CD14-positive monocyte (primary cell): ENCODE measurements around the gene PAGR1. TPM values are rescaled to one million over a fixed set of nuclear protein-coding genes. Genes with fewer than 3 reads are reported as not detected.

Experiments
- DNase-seq, 3 donors: peaks; one replicate each; pipeline ENCODE4 v3.0.0-alpha.2; 2011 to 2022
- H2AFZ ChIP-seq: 2 replicates; pipeline ENCODE4 v1.6.0; 2012; ENCODE audit warnings: mild to moderate bottlenecking, low read depth, low read length, inconsistent platforms; ENCODE audit not compliant: insufficient read depth, poor library complexity, severe bottlenecking
- H3K27ac ChIP-seq, 2 donors: 1 replicate in 1 of 2; 2 replicates in 1 of 2; pipeline ENCODE4 v1.5.1; 2012 to 2013; ENCODE audit warnings: low read length in 2 of 2, control low read depth in 1 of 2, inconsistent platforms in 1 of 2, low read depth in 1 of 2, mild to moderate bottlenecking in 1 of 2
- H3K27me3 ChIP-seq, 2 donors: one replicate each; pipeline versions ENCODE4 v1.6.0 to v1.6.1; 2011 to 2013; ENCODE audit warnings: low read length in 2 of 2; ENCODE audit not compliant: control insufficient read depth in 2 of 2, insufficient read depth in 2 of 2
- H3K36me3 ChIP-seq, 2 donors: replicated peaks in 1 of 2; 1 replicate in 1 of 2; 2 replicates in 1 of 2; pipeline versions ENCODE4 v1.5.1 to v1.6.1; 2012 to 2013; ENCODE audit warnings: low read length in 2 of 2, control low read depth in 1 of 2, inconsistent platforms in 1 of 2, mild to moderate bottlenecking in 1 of 2; ENCODE audit not compliant: insufficient read depth in 2 of 2, control insufficient read depth in 1 of 2
- H3K4me1 ChIP-seq, 2 donors: 1 replicate in 1 of 2; 2 replicates in 1 of 2; pipeline versions ENCODE4 v1.5.1 to v1.6.1; 2012 to 2013; ENCODE audit warnings: low read length in 2 of 2, control low read depth in 1 of 2, inconsistent platforms in 1 of 2, mild to moderate bottlenecking in 1 of 2, moderate library complexity in 1 of 2; ENCODE audit not compliant: insufficient read depth in 2 of 2, control insufficient read depth in 1 of 2
- H3K4me2 ChIP-seq: replicated peaks from 2 replicates; pipeline ENCODE3; 2012; ENCODE audit warnings: low read length, moderate library complexity, mild to moderate bottlenecking; ENCODE audit not compliant: poor library complexity, severe bottlenecking; ENCODE audit errors: extremely low read depth
- H3K4me3 ChIP-seq, 3 experiments: fragments of 200-600 bp in 1 of 3; sonication (generic) in 1 of 3; replicated peaks in 1 of 3; 1 replicate in 2 of 3; 2 replicates in 1 of 3; pipeline ENCODE4 v1.5.1; 2011 to 2013; ENCODE audit warnings: low read length in 3 of 3, mild to moderate bottlenecking in 3 of 3, control low read depth in 2 of 3, low read depth in 2 of 3, inconsistent platforms in 1 of 3, moderate library complexity in 1 of 3
- H3K79me2 ChIP-seq: 2 replicates; pipeline ENCODE4 v1.6.0; 2012; ENCODE audit warnings: mild to moderate bottlenecking, control low read depth, inconsistent platforms, low read length, moderate library complexity; ENCODE audit not compliant: insufficient read depth
- H3K9ac ChIP-seq: 2 replicates; pipeline ENCODE4 v1.6.0; 2017; ENCODE audit warnings: low read length, mild to moderate bottlenecking; ENCODE audit not compliant: insufficient read depth, poor library complexity, severe bottlenecking
- H3K9me3 ChIP-seq, 2 donors: replicated peaks in 1 of 2; 1 replicate in 1 of 2; 2 replicates in 1 of 2; pipeline versions ENCODE4 v1.5.1 to v1.6.1; 2012 to 2013; ENCODE audit warnings: low read length in 2 of 2, control low read depth in 1 of 2; ENCODE audit not compliant: control insufficient read depth in 1 of 2, insufficient read depth in 1 of 2
- H4K20me1 ChIP-seq: 2 replicates; pipeline ENCODE4 v1.6.0; 2012; ENCODE audit warnings: mild to moderate bottlenecking, low read length, control low read depth, moderate library complexity; ENCODE audit not compliant: insufficient read depth
- H3K27ac Mint-ChIP-seq, 7 donors: one replicate each; pipeline ENCODE4 v1.8.0; 2020; ENCODE audit warnings: mild to moderate bottlenecking in 7 of 7, mixed read lengths in 7 of 7, moderate library complexity in 6 of 7, inconsistent platforms in 2 of 7
- H3K27me3 Mint-ChIP-seq, 3 donors: one replicate each; pipeline ENCODE4 v1.8.0; 2021 to 2022; ENCODE audit warnings: low read depth in 3 of 3, mild to moderate bottlenecking in 3 of 3, mixed read lengths in 3 of 3, moderate library complexity in 3 of 3, inconsistent platforms in 1 of 3
- H3K36me3 Mint-ChIP-seq, 2 donors: one replicate each; pipeline ENCODE4 v1.8.0; 2020; ENCODE audit warnings: mixed read lengths in 2 of 2, inconsistent platforms in 1 of 2, mild to moderate bottlenecking in 1 of 2
- H3K4me1 Mint-ChIP-seq: one replicate; pipeline ENCODE4 v1.8.0; 2020; ENCODE audit warnings: mild to moderate bottlenecking, mixed read lengths
- H3K4me3 Mint-ChIP-seq, 2 donors: one replicate each; pipeline ENCODE4 v1.8.0; 2020; ENCODE audit warnings: mild to moderate bottlenecking in 2 of 2, mixed read lengths in 2 of 2, moderate library complexity in 1 of 2
- H3K9me3 Mint-ChIP-seq, 7 donors: one replicate each; pipeline ENCODE4 v1.8.0; 2020 to 2022; ENCODE audit warnings: mixed read lengths in 7 of 7, mild to moderate bottlenecking in 6 of 7, moderate library complexity in 6 of 7, inconsistent platforms in 2 of 7
- WGBS: methylation state at CpG from one replicate; pipeline ENCODE4 v1.1.5; 2013; ENCODE audit warnings: missing lambda C conversion rate; ENCODE audit not compliant: insufficient coverage; 5-methylcytosine and 5-hydroxymethylcytosine counted together
- intact Hi-C, 2 donors: fragments of 100-400 bp; cut with micrococcal nuclease; formaldehyde crosslinking; loops; one replicate each; pipeline versions ENCODE4 v1.15.0 to v1.15.1; 2023
- polyA plus RNA-seq, 3 donors: library from polyadenylated mRNA; depleted of rRNA in 1 of 3; unstranded in 2 of 3; stranded (reverse) in 1 of 3; fragments of 300-500 nt in 2 of 3; fragments of >200 nt in 1 of 3; fragmentation: Illumina TruSeq in 2 of 3; gene quantifications; 1 replicate in 2 of 3; 2 replicates in 1 of 3; pipeline ENCODE4 v1.2.3, GENCODE V29; 2012 to 2021
- TF ChIP-seq, protein P1 (sequence below): fragments of 200-600 bp; IDR thresholded peaks from one replicate; pipeline ENCODE4 v1.8.0; 2022; ENCODE audit warnings: antibody characterized with exemption, mild to moderate bottlenecking

The PAGR1 gene
- polyA plus RNA-seq, 3 donors: 12.6 to 43.4 (median 36.3) TPM

DNA sequence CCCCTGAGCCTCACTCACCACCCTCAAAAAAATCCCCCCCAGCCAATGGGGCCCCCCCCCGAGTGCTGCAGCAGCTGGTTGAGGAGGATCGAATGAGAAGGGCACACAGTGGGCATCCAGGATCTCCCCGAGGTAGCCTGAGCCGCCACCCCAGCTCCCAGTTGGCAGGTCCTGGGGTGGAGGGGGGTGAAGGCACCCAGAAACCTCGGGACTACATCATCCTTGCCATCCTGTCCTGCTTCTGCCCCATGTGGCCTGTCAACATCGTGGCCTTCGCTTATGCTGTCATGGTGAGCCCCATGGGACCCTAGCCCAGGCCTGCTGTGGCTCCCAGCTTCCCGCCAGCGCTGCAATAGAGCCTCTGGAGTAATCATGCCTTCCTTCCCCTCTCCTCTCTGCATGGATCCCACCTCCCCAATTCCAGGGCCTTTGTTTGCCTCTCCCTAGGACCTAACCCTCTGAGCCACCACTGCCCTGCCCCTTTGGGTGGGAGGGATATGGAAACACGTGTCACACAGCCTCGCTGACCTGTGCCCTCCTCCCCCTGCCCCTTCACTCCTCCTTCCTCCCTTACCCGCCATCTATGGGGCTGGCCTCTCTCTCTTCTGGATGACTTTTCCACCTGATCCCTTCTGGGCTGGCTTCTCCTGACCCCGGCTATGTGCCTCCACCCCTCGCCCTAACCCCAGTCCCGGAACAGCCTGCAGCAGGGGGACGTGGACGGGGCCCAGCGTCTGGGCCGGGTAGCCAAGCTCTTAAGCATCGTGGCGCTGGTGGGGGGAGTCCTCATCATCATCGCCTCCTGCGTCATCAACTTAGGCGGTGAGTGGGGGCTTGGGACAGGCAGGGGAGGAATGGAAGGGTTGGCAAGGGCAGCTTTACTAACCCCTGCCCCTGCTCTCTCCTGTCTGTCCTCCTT is 2.0 kb upstream of the PAGR1 start:
- no peak for DNase-seq
- Mint-ChIP-seq H3K9me3 (peaks cover 0 to 8% (median 3%) of the 10 kb centered on the region in 7 donors), H3K4me3 (peak overlapping the region in 1 of 2 donors; percentile 95), H3K27me3 (peaks cover 21 to 32% (median 31%) of the 10 kb centered on the region in 3 donors), H3K4me1 (peaks cover 65% of the 10 kb centered on the region), H3K27ac (peak overlapping the region in 1 of 7 donors; percentile 66), H3K36me3 (peaks cover 27 to 32% of the 10 kb centered on the region in 2 donors)
- H3K9ac ChIP-seq: no peak overlapping the region
- intact Hi-C loops: loop anchor here in 1 of 2 donors (10.0 kb wide), 1 partner anchor 181 kb away; the partner anchor contains the start of genes HIRIP3 and INO80E
- H3K27ac ChIP-seq: no peak overlapping the region
- no peak overlapping the region for H2AFZ ChIP-seq
- TF ChIP-seq, protein P1, sequence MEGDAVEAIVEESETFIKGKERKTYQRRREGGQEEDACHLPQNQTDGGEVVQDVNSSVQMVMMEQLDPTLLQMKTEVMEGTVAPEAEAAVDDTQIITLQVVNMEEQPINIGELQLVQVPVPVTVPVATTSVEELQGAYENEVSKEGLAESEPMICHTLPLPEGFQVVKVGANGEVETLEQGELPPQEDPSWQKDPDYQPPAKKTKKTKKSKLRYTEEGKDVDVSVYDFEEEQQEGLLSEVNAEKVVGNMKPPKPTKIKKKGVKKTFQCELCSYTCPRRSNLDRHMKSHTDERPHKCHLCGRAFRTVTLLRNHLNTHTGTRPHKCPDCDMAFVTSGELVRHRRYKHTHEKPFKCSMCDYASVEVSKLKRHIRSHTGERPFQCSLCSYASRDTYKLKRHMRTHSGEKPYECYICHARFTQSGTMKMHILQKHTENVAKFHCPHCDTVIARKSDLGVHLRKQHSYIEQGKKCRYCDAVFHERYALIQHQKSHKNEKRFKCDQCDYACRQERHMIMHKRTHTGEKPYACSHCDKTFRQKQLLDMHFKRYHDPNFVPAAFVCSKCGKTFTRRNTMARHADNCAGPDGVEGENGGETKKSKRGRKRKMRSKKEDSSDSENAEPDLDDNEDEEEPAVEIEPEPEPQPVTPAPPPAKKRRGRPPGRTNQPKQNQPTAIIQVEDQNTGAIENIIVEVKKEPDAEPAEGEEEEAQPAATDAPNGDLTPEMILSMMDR: no peak
- no peak overlapping the region for H3K4me2 ChIP-seq
- H3K4me3 ChIP-seq: no peak overlapping the region
- H3K9me3 ChIP-seq: no peaks in the 10 kb centered on the region
- peaks cover 36% of the 10 kb centered on the region for H3K79me2 ChIP-seq
- 89% methylated on average over 14 of the region's 24 CpGs for WGBS
- peaks cover 12 to 27% of the 10 kb centered on the region in 2 donors for H3K36me3 ChIP-seq
- peaks cover 32% of the 10 kb centered on the region for H4K20me1 ChIP-seq
- peaks cover 5 to 24% of the 10 kb centered on the region in 2 donors for H3K27me3 ChIP-seq
- H3K4me1 ChIP-seq: peaks cover 59 to 75% of the 10 kb centered on the region in 2 donors

DNA sequence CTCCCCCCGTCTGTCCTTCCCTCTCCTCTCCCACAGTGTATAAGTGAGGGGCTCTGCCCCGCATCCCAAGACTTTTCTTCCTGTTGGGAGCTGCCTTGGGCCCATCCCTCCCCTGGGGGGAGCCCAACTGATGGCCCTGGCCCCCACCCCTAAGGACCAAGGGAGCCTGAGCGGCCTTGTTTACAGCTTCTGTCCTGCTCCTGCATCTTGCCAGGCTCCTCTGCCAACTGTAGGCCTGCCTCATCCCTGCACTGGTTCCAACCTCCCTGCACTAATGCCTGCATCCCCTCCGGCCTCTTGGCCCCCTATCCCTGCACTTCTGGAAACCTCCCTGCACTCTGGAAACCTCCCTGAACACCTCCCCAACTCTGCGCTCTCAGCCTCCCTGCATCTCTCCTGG is 1.4 kb upstream of the PAGR1 start:
- Histone ChIP-seq H3K4me1 (peaks cover 59 to 75% of the 10 kb centered on the region in 2 donors), H3K4me2 (peak overlapping the region; percentile 99), H3K9me3 (no peaks in the 10 kb centered on the region), H3K79me2 (peaks cover 36% of the 10 kb centered on the region), H4K20me1 (peaks cover 31% of the 10 kb centered on the region), H3K36me3 (peaks cover 13 to 27% of the 10 kb centered on the region in 2 donors), H2AFZ (peak overlapping the region; percentile 95), H3K27me3 (peaks cover 5 to 24% of the 10 kb centered on the region in 2 donors), H3K9ac (no peak overlapping the region), H3K4me3 (peak overlapping the region in 1 of 3 experiments; percentile 88), H3K27ac (no peak overlapping the region)
- intact Hi-C loops: loop anchor here in 1 of 2 donors (10.0 kb wide), 1 partner anchor 180 kb away; the partner anchor contains the start of genes HIRIP3 and INO80E
- H3K9me3 Mint-ChIP-seq: peaks cover 0 to 8% (median 3%) of the 10 kb centered on the region in 7 donors
- 100% methylated on average over 3 of the region's 5 CpGs for WGBS
- peak overlapping the region in 1 of 2 donors; percentile 95 for H3K4me3 Mint-ChIP-seq
- DNase-seq: no peak
- H3K36me3 Mint-ChIP-seq: peaks cover 29 to 34% of the 10 kb centered on the region in 2 donors
- peaks cover 21 to 32% (median 31%) of the 10 kb centered on the region in 3 donors for H3K27me3 Mint-ChIP-seq
- peaks cover 68% of the 10 kb centered on the region for H3K4me1 Mint-ChIP-seq
- TF ChIP-seq, protein P1: no peak
- no peak overlapping the region for H3K27ac Mint-ChIP-seq
